Measurements from ENCODE around the gene TBC1D1. TPM values are rescaled to one million over a fixed set of nuclear protein-coding genes. Genes with fewer than 3 reads are reported as not detected.
A peak's percentile ranks its signal among the peaks of the same experiment; 100 is the strongest.

Gene TBC1D1
- polyA plus RNA-seq, 3 donors, result 23.3 to 70.0 (median 31.5) TPM

DNA sequence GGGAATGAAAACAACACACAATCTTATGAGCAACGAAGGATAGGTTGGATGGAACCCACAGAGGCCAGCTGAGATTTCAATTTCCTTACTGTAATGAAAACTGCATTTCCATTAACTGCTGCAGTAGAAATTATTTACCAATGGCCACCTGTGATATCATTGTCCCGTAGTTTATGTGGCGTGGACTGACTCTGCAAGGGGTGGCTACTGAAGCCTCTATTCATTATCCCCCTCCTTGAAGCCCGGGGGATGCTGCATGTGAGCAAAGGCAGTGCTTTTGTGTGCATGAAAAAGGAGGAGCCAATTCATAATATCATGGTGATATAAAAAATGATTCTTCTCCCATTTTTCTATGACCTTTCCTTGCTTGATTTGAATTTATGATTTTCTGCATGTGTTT, 277.1 kb downstream of the TBC1D1 start:
- no peak for DNase-seq
- peak overlapping the region in 3 of 7 donors; percentile 8 to 96 (median 87) for H3K27ac Mint-ChIP-seq
- no CpG with 5 or more reads among the region's 4 CpGs for WGBS (ENCODE audit: insufficient coverage)
- Histone ChIP-seq H3K4me2 (replicated peaks; ENCODE audit: extremely low read depth, low read length, poor library complexity, severe bottlenecking) (no peak overlapping the region), H3K79me2 (ENCODE audit: insufficient read depth, low read length) (no peaks in the 10 kb centered on the region), H3K9me3 (replicated peaks in 1 of 2; ENCODE audit: control insufficient read depth in 1 of 2, insufficient read depth in 1 of 2, low read length in 2 of 2) (no peaks in the 10 kb centered on the region), H2AFZ (ENCODE audit: insufficient read depth, low read depth, low read length, poor library complexity, severe bottlenecking) (no peak overlapping the region), H4K20me1 (ENCODE audit: insufficient read depth, low read length) (no peaks in the 10 kb centered on the region), H3K36me3 (replicated peaks in 1 of 2; ENCODE audit: control insufficient read depth in 1 of 2, insufficient read depth in 2 of 2, low read length in 2 of 2) (no peaks in the 10 kb centered on the region), H3K9ac (ENCODE audit: insufficient read depth, low read length, poor library complexity, severe bottlenecking) (no peak overlapping the region), H3K4me1 (ENCODE audit: control insufficient read depth in 1 of 2, insufficient read depth in 2 of 2, low read length in 2 of 2) (peaks cover 25 to 26% of the 10 kb centered on the region in 2 donors), H3K27me3 (ENCODE audit: control insufficient read depth in 2 of 2, insufficient read depth in 2 of 2, low read length in 2 of 2) (no peaks in the 10 kb centered on the region), H3K4me3 (replicated peaks in 1 of 3; ENCODE audit: low read depth in 2 of 3, low read length in 3 of 3) (no peak overlapping the region), H3K27ac (ENCODE audit: low read depth in 1 of 2, low read length in 2 of 2) (no peak overlapping the region)
- H3K36me3 Mint-ChIP-seq, result peaks cover 3 to 6% of the 10 kb centered on the region in 2 donors
- H3K27me3 Mint-ChIP-seq (ENCODE audit: low read depth in 3 of 3), result peaks cover 1 to 4% (median 3%) of the 10 kb centered on the region in 3 donors
- H3K4me1 Mint-ChIP-seq, result peaks cover 31% of the 10 kb centered on the region
- peaks cover 0 to 5% (median 3%) of the 10 kb centered on the region in 7 donors for H3K9me3 Mint-ChIP-seq
- H3K4me3 Mint-ChIP-seq, result no peak overlapping the region
- TF ChIP-seq, protein P1, sequence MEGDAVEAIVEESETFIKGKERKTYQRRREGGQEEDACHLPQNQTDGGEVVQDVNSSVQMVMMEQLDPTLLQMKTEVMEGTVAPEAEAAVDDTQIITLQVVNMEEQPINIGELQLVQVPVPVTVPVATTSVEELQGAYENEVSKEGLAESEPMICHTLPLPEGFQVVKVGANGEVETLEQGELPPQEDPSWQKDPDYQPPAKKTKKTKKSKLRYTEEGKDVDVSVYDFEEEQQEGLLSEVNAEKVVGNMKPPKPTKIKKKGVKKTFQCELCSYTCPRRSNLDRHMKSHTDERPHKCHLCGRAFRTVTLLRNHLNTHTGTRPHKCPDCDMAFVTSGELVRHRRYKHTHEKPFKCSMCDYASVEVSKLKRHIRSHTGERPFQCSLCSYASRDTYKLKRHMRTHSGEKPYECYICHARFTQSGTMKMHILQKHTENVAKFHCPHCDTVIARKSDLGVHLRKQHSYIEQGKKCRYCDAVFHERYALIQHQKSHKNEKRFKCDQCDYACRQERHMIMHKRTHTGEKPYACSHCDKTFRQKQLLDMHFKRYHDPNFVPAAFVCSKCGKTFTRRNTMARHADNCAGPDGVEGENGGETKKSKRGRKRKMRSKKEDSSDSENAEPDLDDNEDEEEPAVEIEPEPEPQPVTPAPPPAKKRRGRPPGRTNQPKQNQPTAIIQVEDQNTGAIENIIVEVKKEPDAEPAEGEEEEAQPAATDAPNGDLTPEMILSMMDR (IDR thresholded peaks at IDR 0.05), result no peak
- intact Hi-C loops (cut with micrococcal nuclease), result loop anchor here in 1 of 2 donors (5.0 kb wide), 1 partner anchor 354 kb away; no protein-coding TSS in a partner anchor

DNA sequence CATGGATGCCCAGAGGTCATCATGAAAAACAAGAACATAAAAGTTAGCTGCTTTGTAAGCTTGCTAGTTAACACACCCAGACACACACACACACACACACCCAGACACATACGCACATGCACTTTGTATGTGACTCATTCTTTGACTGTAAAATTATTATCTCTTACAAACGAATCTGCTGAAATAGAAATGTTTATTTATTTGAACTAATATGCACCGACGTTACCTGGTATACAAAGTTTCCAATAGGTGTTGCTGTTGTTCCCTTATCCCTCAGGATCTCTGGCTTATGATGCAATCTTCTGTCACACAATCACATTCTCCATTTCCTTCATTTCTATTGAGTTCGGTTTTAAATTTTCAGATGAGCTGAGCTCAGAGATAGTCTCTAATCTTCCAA, 278.6 kb downstream of the TBC1D1 start:
- TF ChIP-seq, protein P1 (IDR thresholded peaks at IDR 0.05), result no peak
- Mint-ChIP-seq H3K9me3 (peaks cover 0 to 5% (median 0%) of the 10 kb centered on the region in 7 donors), H3K27me3 (ENCODE audit: low read depth in 3 of 3) (peaks cover 1 to 4% (median 3%) of the 10 kb centered on the region in 3 donors), H3K4me1 (peaks cover 40% of the 10 kb centered on the region), H3K4me3 (no peak overlapping the region), H3K27ac (no peak overlapping the region), H3K36me3 (peaks cover 3 to 9% of the 10 kb centered on the region in 2 donors)
- Histone ChIP-seq H3K36me3 (replicated peaks in 1 of 2; ENCODE audit: control insufficient read depth in 1 of 2, insufficient read depth in 2 of 2, low read length in 2 of 2) (no peaks in the 10 kb centered on the region), H3K4me2 (replicated peaks; ENCODE audit: extremely low read depth, low read length, poor library complexity, severe bottlenecking) (no peak overlapping the region), H3K27ac (ENCODE audit: low read depth in 1 of 2, low read length in 2 of 2) (no peak overlapping the region), H3K4me1 (ENCODE audit: control insufficient read depth in 1 of 2, insufficient read depth in 2 of 2, low read length in 2 of 2) (peaks cover 35 to 36% of the 10 kb centered on the region in 2 donors), H3K27me3 (ENCODE audit: control insufficient read depth in 2 of 2, insufficient read depth in 2 of 2, low read length in 2 of 2) (no peaks in the 10 kb centered on the region), H3K79me2 (ENCODE audit: insufficient read depth, low read length) (no peaks in the 10 kb centered on the region), H2AFZ (ENCODE audit: insufficient read depth, low read depth, low read length, poor library complexity, severe bottlenecking) (no peak overlapping the region), H3K9me3 (replicated peaks in 1 of 2; ENCODE audit: control insufficient read depth in 1 of 2, insufficient read depth in 1 of 2, low read length in 2 of 2) (no peaks in the 10 kb centered on the region), H4K20me1 (ENCODE audit: insufficient read depth, low read length) (no peaks in the 10 kb centered on the region), H3K4me3 (replicated peaks in 1 of 3; ENCODE audit: low read depth in 2 of 3, low read length in 3 of 3) (no peak overlapping the region), H3K9ac (ENCODE audit: insufficient read depth, low read length, poor library complexity, severe bottlenecking) (no peak overlapping the region)
- intact Hi-C loops (cut with micrococcal nuclease), result loop anchor here in 1 of 2 donors (5.0 kb wide), 1 partner anchor 353 kb away; no protein-coding TSS in a partner anchor
- WGBS (ENCODE audit: insufficient coverage), result 85% methylated on average over 2 of the region's 5 CpGs
- no peak for DNase-seq

All from CD14-positive monocyte (primary cell).